Stimulated activated CD4-positive, alpha-beta T cell treated with anti-CD3 and anti-CD28 coated beads, Interleukin-15, amount 100 ng/mL, for 1 hour (primary cell): ENCODE results near the gene NAT8L.
"Not testable (repeated sequence)": the region's sequence is repeated elsewhere in the genome, so short reads cannot be mapped to it uniquely, and the experiment has no call there.

ENCODE experiments used
- DNase-seq, 2 donors: peaks; one replicate each; pipeline ENCODE4 v3.0.0-alpha.2; 2020; ENCODE audit warnings: low read depth in 1 of 2, low spot score in 1 of 2

The NAT8L gene, protein sequence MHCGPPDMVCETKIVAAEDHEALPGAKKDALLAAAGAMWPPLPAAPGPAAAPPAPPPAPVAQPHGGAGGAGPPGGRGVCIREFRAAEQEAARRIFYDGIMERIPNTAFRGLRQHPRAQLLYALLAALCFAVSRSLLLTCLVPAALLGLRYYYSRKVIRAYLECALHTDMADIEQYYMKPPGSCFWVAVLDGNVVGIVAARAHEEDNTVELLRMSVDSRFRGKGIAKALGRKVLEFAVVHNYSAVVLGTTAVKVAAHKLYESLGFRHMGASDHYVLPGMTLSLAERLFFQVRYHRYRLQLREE

DNA sequence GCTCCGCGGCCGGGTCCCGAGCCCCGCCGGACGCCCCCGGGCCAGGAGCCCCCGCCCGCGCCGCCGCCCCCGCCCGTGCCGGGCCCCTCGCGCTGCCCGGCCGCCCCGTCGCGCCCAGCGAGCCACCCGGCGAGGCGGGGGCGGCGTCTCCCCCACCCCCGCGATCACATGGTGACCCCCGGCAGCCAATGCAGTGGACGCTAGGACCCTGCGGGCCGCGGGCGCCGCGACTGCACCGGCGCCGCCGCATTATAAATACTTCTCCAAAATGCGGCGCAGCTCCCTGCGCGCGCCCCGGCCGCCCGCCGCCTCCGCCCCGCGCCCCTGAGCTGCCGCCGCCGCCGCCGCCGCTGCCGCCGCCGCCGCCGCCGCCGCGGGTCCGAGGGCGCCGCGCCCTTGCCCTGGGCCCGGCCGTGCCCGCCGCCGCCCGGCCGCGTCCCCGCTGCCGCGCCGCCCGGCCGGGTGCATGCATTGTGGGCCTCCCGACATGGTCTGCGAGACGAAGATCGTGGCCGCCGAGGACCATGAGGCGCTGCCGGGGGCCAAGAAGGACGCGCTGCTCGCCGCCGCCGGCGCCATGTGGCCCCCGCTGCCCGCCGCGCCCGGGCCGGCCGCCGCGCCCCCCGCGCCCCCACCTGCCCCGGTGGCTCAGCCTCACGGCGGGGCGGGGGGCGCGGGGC is at the start of gene NAT8L:
Gene NAT8L (plus strand): TSS at position 282 of the 680 bp plus-strand sequence. CDS start 185 bp downstream, at position 467.
- no peak for DNase-seq

DNA sequence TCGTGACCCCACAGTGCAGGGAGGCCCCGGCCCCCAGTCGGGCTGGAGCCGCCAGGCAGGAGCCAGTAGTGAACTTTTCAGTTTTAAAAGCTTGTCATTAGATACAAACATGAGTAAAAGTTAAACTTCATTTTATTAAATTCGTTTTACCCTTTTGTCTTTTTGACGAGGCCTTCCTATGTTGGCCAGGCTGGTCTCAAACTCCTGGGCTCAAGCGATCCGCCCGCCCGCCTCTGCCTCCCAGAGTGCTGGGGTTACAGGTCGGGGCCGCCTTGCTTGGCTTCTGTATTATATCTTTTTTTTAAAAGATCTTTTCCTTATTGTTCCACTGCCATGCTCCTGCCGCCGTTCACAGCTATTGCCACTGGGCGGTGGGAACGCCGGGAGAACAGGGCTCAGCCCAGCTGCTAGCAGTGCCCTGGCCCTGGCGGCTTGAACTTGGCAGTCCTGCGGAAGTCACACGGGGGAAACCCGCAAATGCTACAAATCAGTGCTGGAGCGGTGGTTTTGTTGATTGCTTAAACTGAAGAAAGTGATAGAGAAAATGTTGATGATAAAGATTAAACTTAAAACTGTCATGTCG is 49.4 kb upstream of the NAT8L start:
- peak in 1 of 2 donors; percentile 17 for DNase-seq

DNA sequence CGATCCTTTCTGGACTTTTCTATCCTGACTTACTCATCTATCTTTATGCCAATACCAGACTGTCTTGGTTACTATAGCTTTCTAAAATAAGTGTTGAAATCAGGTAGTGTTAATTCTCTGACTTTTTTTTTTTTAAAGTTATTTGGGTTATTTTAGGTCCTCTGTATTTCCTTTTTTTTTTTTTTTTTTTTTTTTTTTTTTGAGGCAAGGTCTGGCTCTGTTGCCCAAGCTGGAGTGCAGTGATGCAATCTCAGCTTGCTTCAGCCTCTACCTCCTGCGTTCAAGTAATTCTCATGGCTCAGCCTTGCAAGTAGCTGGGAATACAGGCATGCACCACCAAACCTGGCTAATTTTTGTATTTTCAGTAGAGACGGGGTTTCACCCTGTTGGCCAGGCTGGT is 47.5 kb upstream of the NAT8L start:
- DNase-seq = no peak

DNA sequence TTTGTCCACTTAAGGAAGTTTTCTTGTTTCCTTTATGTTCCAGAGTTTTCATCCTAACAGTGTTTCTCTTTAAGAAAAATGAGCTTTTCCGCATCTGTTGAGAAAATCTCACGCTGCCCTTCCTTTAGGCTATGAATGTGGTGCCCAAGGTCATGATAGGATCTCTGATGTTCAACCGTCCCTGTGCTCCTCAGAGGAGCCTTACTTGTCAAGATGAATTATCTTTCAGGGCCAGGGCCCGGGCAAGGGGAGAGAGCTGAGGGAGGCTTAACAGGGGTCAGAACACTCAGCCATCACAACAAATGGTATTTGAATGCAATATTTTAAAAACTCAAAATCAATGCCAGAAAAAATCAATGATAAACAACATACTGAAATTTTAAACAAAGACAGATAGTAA is 44.1 kb upstream of the NAT8L start:
- DNase-seq = no peak

DNA sequence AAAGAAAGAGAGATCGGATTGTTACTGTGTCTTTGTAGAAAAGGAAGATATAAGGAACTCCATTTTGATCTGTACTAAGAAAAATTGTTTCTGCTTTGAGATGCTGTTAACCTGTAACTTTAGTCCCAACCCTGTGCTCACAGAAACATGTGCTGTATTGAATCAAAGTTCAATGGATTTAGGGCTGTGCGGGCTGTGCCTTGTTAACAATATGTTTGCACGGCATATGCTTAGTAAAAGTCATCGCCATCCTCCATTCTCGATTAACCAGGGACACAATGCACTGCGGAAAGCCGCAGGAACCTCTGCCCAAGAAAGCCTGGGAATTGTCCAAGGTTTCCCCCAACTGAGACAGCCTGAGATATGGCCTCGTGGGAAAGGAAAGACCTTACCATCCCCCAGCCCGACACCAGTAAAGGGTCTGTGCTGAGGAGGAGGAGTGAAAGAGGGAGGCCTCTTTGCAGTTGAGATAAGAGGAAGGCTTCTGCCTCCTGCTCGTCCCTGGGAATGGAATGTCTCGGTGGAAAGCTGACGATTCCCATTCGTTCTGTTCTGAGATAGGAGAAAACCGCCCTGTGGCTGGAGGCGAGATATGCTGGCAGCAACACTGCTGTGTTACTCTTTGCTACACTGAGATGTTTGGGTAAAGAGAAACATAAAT is 37.6 kb upstream of the NAT8L start:
- DNase-seq = not testable (repeated sequence)

DNA sequence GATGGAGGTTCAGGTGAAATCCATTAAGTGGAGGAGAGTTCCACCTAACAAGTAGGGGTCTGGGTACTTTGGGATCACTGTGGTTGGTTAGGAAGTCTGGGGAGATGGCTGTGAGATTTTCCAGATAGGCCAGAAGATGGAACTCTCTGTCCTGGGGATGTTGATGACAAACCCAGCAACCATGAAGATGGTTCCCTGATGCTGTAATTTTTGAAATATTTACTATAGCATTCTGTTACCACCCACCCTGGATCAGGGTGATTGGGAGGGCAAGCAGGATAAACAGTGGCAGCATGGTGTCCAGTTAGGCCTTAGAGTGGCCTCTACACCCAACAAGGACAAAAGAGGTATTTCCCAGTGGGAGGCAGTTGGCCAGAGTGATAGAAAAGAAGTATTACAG is 34.4 kb upstream of the NAT8L start:
- no peak for DNase-seq

DNA sequence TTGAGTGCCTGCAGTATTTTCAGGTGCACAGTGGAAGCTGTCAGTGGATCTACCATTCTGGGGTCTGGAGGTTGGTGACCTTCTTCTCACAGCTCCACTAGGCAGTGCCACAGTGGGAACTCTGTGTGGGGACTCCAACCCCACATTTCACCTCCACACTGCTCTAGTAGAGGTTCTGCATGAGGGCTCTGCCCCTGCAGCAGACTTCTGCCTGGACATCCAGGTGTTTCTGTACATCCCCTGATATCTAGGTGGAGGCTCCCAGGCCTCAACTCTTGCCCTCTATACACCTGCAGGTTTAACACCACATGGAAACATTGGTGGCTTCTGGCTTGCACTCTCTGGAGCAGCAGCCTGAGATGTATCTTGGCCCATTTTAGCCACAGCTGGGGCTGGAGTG is 33.3 kb upstream of the NAT8L start:
- DNase-seq = no peak

DNA sequence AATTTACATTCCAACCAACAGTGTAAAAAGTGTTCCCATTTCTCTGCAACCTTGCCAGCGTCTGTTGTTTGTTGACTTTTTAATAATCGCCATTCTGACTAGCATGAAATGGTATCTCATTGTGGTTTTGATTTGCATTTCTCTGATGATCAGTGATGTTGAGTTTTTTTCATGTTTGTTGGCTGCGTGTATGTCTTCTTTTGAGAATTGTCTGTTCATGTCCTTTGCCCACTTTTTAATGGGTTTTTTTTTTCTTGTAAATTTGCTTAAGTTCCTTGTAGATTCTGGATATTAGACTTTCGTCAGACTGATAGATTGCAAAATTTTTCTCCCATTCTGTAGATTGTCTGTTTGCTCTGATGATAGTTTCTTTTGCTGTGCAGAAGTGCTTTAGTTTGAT is 32.0 kb upstream of the NAT8L start:
- DNase-seq = not testable (repeated sequence)

DNA sequence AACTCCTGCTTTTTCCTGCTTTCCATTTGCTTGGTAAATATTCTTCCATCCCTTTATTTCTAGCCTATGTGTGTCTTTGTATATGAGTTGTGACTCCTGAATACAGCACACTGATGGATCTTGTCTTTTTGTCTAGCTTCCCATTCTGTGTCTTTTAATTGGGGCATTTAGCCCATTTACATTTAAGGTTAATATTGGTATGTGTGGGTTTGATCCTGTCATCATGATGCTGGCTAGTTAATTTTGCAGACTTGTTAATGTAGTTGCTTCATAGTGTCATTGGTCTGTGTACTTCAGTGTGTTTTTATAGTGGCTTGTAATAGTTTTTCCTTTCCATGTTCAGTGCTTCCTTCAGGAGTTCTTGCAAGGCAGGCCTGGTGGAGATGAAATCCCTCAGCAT is 28.0 kb upstream of the NAT8L start:
- not testable (repeated sequence) for DNase-seq

DNA sequence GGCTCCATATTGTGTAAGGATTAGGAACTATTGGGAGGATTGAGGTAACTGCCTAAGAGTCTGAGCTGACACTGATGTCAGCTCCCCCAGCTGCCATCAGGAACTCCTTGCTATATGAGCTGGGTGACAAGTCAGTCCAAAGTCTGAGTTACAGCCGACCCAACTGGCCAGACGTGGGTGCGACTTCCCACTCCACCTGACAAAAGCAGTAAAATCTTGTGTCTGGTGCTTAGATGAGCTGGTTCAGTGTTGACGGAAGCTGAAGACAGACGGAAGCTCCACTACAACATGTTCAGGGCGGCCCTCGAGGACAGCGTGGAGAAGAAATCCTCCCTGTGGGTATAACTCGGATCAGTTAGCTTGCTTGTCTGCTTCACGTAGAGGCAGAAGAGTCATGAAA is 22.8 kb upstream of the NAT8L start:
- no peak for DNase-seq

DNA sequence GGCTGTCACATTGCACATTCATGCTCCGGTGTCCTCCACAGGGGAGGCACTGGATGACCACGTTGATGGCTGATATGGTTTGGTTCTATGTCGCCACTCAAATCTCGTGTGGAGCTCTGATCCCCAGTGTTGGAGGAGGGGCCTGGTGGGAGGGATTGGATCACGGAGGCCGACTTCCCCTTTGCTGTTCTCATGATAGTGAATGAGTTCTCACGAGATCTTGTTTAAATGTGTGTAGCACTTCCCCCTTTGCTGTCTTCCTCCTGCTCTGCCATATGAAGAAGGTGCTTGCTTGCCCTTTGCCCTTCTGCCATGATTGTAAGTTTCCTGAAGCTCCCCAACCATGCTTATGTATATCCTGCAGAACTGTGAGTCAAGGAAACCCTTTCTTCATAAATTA is 22.3 kb upstream of the NAT8L start:
- no peak for DNase-seq

DNA sequence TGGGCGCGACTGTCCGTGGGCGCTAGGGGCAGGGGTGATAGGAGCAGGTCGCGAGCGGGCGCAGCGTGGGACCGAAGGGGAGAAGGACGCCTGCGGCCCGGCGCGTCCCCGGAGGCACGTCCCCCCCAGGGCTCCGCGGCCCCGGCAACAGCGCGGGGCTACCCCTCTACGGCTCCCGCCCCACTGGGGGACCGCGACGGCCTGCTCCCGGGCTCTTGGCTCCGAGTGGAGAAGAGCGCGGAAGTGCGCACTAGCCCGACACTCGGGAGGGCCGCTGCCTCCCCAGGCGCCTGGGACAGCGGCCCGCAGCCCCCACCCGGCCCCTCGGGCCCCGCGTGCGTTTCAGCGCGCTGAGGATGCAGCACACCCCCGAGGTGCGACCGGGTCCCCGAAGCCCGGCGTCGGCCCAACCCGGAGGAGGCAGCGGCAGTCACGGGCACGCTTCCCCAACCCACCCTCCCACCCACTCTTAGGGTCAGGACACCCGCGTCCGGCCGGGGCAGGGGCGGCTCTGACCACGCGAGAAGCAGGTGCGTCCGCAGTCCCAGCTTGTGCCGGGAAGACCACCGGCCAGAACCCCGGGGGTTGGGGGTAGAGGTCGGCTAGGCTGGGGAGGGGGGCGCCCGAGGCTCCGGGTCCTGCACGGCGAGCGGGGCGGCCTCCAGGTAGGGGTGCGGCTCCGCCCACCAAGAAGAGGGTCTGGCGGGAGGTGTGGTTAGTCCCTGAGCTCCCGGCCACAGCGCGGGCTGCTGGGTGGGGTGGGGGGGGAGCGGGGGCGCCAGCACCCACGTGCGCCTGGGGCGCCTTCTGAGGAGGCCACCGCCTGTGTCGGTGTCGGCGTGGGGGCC is 18.5 kb upstream of the NAT8L start:
- no peak for DNase-seq

DNA sequence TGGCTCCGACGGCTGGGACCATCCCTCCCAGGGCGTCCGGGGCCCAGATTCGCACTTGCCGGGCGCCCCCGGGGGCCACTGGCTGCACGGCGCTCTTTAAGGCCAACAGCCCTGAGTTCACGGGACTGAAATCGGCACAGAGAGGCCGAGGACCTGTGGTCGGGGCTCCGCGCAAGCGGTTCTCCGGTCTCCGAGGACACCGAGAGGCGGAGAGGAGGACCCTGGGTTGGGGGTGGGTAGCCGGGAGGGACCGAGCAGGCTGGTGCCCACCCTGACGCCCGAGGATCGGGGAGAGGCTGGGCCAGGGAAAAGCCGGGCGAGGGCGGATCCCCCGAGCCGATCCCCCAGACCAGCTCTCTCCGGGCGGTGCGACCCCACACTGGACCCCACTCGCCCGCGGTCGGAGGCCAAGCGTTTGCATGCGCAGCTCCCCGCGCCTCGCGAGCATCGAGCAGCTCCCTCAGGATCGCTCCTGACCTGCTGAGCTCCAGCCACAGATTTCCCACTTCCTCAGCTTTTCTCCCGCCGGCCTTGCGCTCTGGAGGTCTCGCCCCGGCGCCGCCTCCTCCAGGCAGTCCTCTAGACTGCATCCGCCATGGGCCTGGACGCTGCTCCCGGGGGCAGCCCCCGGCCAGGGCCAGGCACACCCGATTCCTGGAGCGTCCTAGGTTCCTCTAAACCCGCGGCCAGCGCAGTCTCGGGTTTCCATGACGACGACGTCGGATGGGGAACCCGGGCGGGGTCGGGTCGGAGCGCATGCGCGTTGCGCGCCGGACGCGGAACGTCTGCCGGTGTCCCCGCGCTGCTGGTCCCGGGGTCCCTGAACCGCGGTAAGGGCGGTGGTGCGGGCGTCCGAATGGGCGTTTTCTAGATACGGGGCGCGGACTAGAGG is 17.6 kb upstream of the NAT8L start:
- peak; percentile 66 to 78 for DNase-seq

DNA sequence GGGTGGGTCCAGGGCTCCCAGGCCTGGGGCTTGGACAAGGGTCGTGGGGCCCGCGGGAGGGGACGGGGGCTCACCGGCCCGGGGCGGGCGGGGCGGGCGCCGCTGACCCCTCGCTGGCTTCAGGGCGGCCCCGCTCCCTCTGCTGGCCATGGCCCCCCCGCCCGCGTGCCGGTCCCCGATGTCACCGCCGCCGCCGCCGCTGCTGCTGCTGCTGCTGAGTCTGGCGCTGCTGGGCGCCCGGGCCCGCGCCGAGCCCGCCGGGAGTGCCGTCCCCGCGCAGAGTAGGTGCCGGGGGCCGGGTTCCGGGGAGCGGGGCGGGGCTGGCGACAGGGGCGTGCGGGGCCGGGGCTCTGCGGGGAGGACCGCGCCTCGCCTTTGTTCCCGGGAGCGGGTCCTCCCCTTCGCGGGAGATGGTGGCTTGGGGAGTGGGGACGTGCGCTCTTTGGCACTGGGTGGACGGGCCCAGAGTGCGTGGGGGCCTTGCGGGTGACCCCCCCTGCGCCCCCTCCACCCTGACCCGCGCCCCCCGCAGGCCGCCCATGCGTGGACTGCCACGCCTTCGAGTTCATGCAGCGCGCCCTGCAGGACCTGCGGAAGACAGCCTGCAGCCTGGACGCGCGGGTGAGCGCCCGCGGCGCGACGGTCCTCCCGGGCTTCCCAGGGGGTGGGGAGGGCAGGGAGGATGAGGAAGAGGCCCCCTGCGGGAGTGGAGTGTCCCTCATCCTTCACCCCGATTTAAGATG is 16.8 kb upstream of the NAT8L start:
- peak in 1 of 2 donors; percentile 32 for DNase-seq

DNA sequence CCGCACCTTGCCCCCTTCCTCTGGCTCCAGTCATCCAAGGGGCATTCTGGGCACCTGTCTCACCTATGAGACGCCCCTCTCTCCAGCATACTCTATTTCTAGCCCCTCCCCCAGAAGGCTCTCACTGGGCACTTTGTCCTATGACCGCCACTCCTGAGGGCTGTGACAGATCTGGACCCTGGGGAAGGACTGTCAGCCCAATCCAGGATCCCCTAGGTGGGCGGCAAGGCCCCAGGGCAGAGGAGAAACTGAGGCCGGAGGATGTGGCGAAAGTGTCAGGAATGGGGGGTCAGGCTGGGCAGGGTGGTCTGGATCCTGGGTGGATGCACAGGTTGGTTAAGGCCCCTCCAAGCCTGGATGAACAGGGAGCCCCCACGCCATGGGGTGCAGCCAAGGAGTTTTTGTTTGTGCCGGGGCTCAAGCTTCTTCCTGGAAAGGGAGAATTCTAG is 16.2 kb upstream of the NAT8L start:
- no peak for DNase-seq

DNA sequence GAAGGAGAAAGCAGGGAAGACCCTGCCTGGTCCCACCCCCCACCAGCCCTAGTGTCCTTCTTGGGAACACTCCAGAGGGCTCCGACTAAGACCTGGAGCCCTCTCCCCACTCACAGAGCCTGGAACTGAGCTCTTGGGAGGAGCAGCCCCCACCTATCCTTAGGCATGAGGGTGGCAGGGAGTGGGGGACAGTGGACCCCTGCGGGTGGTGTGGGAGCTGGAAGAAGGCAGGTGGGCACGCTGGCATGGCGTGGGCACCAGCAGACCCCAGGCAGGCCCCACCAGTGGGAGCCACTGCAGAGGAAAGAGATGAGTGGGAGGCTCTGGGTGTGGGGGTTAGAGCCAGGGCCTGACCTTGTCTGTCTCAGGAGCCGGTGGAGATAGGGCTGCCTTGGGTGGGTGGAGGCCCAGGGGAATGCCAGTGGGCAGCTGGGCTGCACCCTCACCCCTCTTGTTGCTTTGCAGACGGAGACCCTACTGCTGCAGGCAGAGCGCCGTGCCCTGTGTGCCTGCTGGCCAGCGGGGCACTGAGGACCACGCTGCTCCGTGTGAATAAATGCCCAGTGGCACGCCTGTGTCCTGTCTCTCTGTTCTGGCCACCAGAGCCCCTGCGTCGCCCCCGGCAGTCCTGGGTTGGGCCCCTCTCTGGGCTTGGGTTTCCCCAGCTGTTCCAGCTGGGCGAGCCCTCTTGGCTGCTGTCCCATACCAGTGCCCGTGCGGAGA is 15.6 kb upstream of the NAT8L start:
- DNase-seq = no peak

DNA sequence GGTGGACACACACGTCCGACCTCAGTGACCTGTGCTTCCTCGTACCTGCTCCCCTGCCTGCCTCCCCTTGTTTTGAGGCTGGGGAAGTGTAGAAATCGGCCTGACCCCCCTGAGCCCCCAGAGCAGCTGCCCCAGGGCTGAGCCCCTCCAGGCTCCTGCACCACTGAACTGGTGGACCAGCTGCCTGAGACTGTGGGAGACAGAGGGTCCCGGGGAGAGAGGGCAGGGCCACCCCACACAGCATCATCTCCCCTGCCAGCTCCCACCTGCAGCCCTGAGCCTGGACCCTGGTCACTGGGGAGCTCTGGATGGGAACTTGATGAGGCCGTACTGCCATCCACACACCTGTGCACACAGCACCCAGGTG is 15.0 kb upstream of the NAT8L start:
- DNase-seq = no peak
